A549 (cell line): ENCODE results near the gene YOD1. TPM values are rescaled to one million over a fixed set of nuclear protein-coding genes. Genes with fewer than 3 reads are reported as not detected.

Experiments used
- ATAC-seq, 2 experiments: fragments of 200-7000 bp in 1 of 2; fragments of >200 bp in 1 of 2; cut with Nextera tagmentation in 1 of 2; cut with Tn5 transposase in 1 of 2; 3 replicates each; pipeline versions ENCODE4 v1.8.0 to v1.9.1; 2018 to 2020; ENCODE audit warnings: mild to moderate bottlenecking in 1 of 2, moderate library complexity in 1 of 2
- CTCF ChIA-PET: fragments of 300-600 bp; sonication (Branson Sonifier 250); formaldehyde crosslinking; extraction: SDS; loops from one replicate; lab custom pipeline; 2021; ENCODE audit warnings: antibody characterized with exemption, inconsistent platforms; lab: Yijun Ruan, JAX
- POLR2A ChIA-PET: fragments of 350-600 bp; formaldehyde crosslinking; extraction: SDS; loops from one replicate; lab custom pipeline; 2021; ENCODE audit warnings: antibody characterized with exemption, inconsistent platforms; lab: Yijun Ruan, JAX
- DNase-seq, 2 experiments: peaks; one replicate each; pipeline versions ENCODE4 v3.0.0 to v3.0.0-alpha.2; 2011 to 2016; ENCODE audit warnings: low read depth in 1 of 2, low spot score in 1 of 2
- FAIRE-seq: peaks from 2 replicates; lab custom pipeline; 2011; peaks lifted over from hg19 to GRCh38; lab: Jason Lieb, UNC
- H3K27ac ChIP-seq, 2 experiments: fragments of >200 bp; sonication (Bioruptor Twin); formaldehyde crosslinking; 3 replicates each; pipeline ENCODE4 v1.5.1; 2016 to 2017
- H3K4me1 ChIP-seq: fragments of >200 bp; sonication (Bioruptor Twin); formaldehyde crosslinking; 3 replicates; pipeline ENCODE4 v1.6.1; 2016
- H3K4me2 ChIP-seq: fragments of >200 bp; sonication (Bioruptor Twin); formaldehyde crosslinking; 3 replicates; pipeline ENCODE4 v1.6.1; 2016
- H3K4me3 ChIP-seq: fragments of >200 bp; sonication (Bioruptor Twin); formaldehyde crosslinking; 3 replicates; pipeline ENCODE4 v1.5.1; 2016
- H3K9me3 ChIP-seq: fragments of >200 bp; sonication (Bioruptor Twin); formaldehyde crosslinking; 3 replicates; pipeline ENCODE4 v1.6.1; 2016
- BCL3 ChIP-seq: fragments of >200 bp; sonication (Bioruptor Twin); formaldehyde crosslinking; IDR thresholded peaks from 3 replicates; pipeline ENCODE4 v1.6.1; 2016
- BHLHE40 ChIP-seq: IDR thresholded peaks from 2 replicates; pipeline ENCODE4 v1.6.1; 2012; ENCODE audit warnings: low read depth, low read length, inconsistent platforms
- CEBPB ChIP-seq, 2 experiments: fragments of >200 bp in 1 of 2; sonication (Bioruptor Twin) in 1 of 2; formaldehyde crosslinking in 1 of 2; IDR thresholded peaks; 2 replicates each; pipeline ENCODE4 v1.6.1; 2012 to 2016
- CTCF ChIP-seq: fragments of >200 bp; sonication (Bioruptor Twin); formaldehyde crosslinking; IDR thresholded peaks from 3 replicates; pipeline ENCODE4 v1.5.1; 2016
- ESRRA ChIP-seq: fragments of 150-350 bp; IDR thresholded peaks from 2 replicates; pipeline ENCODE4 v1.6.1; 2014; ENCODE audit warnings: mild to moderate bottlenecking, low read length, borderline replicate concordance
- FOSB ChIP-seq: fragments of 250-450 bp; sonication (Bioruptor Pico); IDR thresholded peaks from 2 replicates; pipeline ENCODE4 v1.5.0; 2020; ENCODE audit warnings: mild to moderate bottlenecking, moderate library complexity
- FOSL2 ChIP-seq, 2 experiments: fragments of 450-650 bp in 1 of 2; fragments of >200 bp in 1 of 2; sonication (Bioruptor Twin) in 1 of 2; formaldehyde crosslinking; IDR thresholded peaks; 2 replicates each; pipeline versions ENCODE4 v1.5.0 to v1.6.1; 2016 to 2020; ENCODE audit warnings: mild to moderate bottlenecking in 1 of 2, moderate library complexity in 1 of 2
- GATA3 ChIP-seq: IDR thresholded peaks from 2 replicates; pipeline ENCODE4 v1.6.1; 2012; ENCODE audit warnings: borderline replicate concordance
- HDAC2 ChIP-seq: fragments of 200-600 bp; sonication (generic); IDR thresholded peaks from 2 replicates; pipeline ENCODE4 v1.6.1; 2016
- JUN ChIP-seq, 2 experiments: fragments of >200 bp; sonication (Bioruptor Twin); formaldehyde crosslinking; IDR thresholded peaks; 2 replicates in 1 of 2; 3 replicates in 1 of 2; pipeline ENCODE4 v1.6.1; 2016 to 2017
- KDM5A ChIP-seq: fragments of 200-600 bp; sonication (generic); IDR thresholded peaks from 2 replicates; pipeline ENCODE4 v1.6.1; 2016; ENCODE audit warnings: antibody characterized with exemption, mild to moderate bottlenecking
- MAZ ChIP-seq: fragments of 150-350 bp; IDR thresholded peaks from 2 replicates; pipeline ENCODE4 v1.6.1; 2014; ENCODE audit warnings: antibody characterized with exemption, low read depth, low read length, borderline replicate concordance
- NFE2L2 ChIP-seq: fragments of 150-350 bp; conservative IDR thresholded peaks from 2 replicates; pipeline ENCODE4 v1.6.1; 2014; ENCODE audit warnings: low read length
- POLR2AphosphoS2 ChIP-seq: conservative IDR thresholded peaks from 2 replicates; pipeline ENCODE4 v1.6.1; 2012; ENCODE audit warnings: low read length, improper control_type of control experiment, inconsistent platforms
- RAD21 ChIP-seq, 2 experiments: fragments of >200 bp in 1 of 2; sonication (Bioruptor Twin) in 1 of 2; formaldehyde crosslinking in 1 of 2; IDR thresholded peaks in 1 of 2; conservative IDR thresholded peaks in 1 of 2; 2 replicates in 1 of 2; 3 replicates in 1 of 2; pipeline ENCODE4 v1.6.1; 2012 to 2018; ENCODE audit warnings: inconsistent platforms in 1 of 2
- RARB ChIP-seq: fragments of 250-450 bp; sonication (Bioruptor Pico); IDR thresholded peaks from 2 replicates; pipeline ENCODE4 v1.8.0; 2021; ENCODE audit warnings: mild to moderate bottlenecking, moderate library complexity
- REST ChIP-seq: fragments of 200-600 bp; sonication (generic); IDR thresholded peaks from 2 replicates; pipeline ENCODE4 v1.6.1; 2016; ENCODE audit warnings: antibody characterized with exemption, mild to moderate bottlenecking, moderate library complexity
- SMC3 ChIP-seq: fragments of >200 bp; sonication (Bioruptor Twin); formaldehyde crosslinking; IDR thresholded peaks from 3 replicates; pipeline ENCODE4 v1.6.1; 2018; ENCODE audit warnings: inconsistent platforms
- ZNF302 ChIP-seq: fragments of 250-450 bp; sonication (Bioruptor Pico); IDR thresholded peaks from 2 replicates; pipeline ENCODE4 v1.9.0; 2021; ENCODE audit warnings: inconsistent platforms, mild to moderate bottlenecking, moderate library complexity
- WGBS: methylation state at CpG from one replicate; pipeline ENCODE4 v1.1.6; 2017; ENCODE audit errors: missing lambda C conversion rate; 5-methylcytosine and 5-hydroxymethylcytosine counted together
- polyA plus RNA-seq, 4 experiments: library from polyadenylated mRNA; depleted of rRNA in 3 of 4; stranded (reverse); fragments of >200 nt; fragmentation: RNase III in 1 of 4; extraction: RNeasy Plus Mini Kit Qiagen cat#74134 plus additional on column Dnase treatment in 1 of 4; gene quantifications; 2 replicates in 3 of 4; 3 replicates in 1 of 4; pipeline ENCODE4 v1.2.3, GENCODE V29; 2011 to 2017
- TF ChIP-seq, protein P1 (sequence below): fragments of >200 bp; sonication (Bioruptor Twin); formaldehyde crosslinking; IDR thresholded peaks from 2 replicates; pipeline ENCODE4 v1.6.1; 2016
- TF ChIP-seq, protein P2 (sequence below): fragments of 250-450 bp; sonication (Bioruptor Pico); IDR thresholded peaks from 2 replicates; pipeline ENCODE4 v1.5.0; 2021; ENCODE audit warnings: mild to moderate bottlenecking, moderate library complexity, borderline replicate concordance
- TF ChIP-seq, protein P3 (sequence below): fragments of 250-450 bp; sonication (Bioruptor Pico); IDR thresholded peaks from 2 replicates; pipeline ENCODE4 v1.5.0; 2020; ENCODE audit warnings: low read depth, mild to moderate bottlenecking, moderate library complexity
- TF ChIP-seq, protein P4 (sequence below): IDR thresholded peaks from 2 replicates; pipeline ENCODE4 v1.6.1; 2012; ENCODE audit warnings: low read depth, borderline replicate concordance
- TF ChIP-seq, protein P5 (sequence below): IDR thresholded peaks from 2 replicates; pipeline ENCODE4 v1.6.1; 2012

Gene YOD1
- polyA plus RNA-seq, 2 of the 4 experiments (the other 2 are of a cell fraction) = 7.0 to 10.3 TPM

- POLR2A ChIA-PET = interaction anchor here (0.6 to 1.1 kb wide), 2 partner anchors 25 to 366 kb away, joined by 3 to 5 read pairs; partner anchors contain the start of gene PFKFB2
- Histone ChIP-seq H3K27ac (peak overlapping the region; percentile 86 to 89), H3K9me3 (no peaks in the 10 kb centered on the region), H3K4me1 (peaks cover 99% of the 10 kb centered on the region), H3K4me2 (peak overlapping the region; percentile 77), H3K4me3 (no peak overlapping the region)
- DNase-seq (no peak), FAIRE-seq (no peak), ATAC-seq (no peak)
- 46% methylated on average over 1 of the region's 1 CpG for WGBS
- CTCF ChIA-PET = interaction anchor here (0.6 to 1.7 kb wide), 7 partner anchors 10 to 364 kb away, joined by 3 to 6 read pairs (median 3); partner anchors contain the start of gene PFKFB2
- TF ChIP-seq HDAC2 (no peak), BHLHE40 (no peak), BCL3 (no peak), RAD21 (conservative IDR thresholded peaks at IDR 0.05 in 1 of 2, IDR thresholded peaks at IDR 0.05 in 1 of 2) (no peak)
These were observed 23.1 kb downstream of the YOD1 start for GRCh38 chr1:207027921-207028320.

GRCh38 chr1:207027206-207027777 lies 23.7 kb downstream of the YOD1 start:
- ATAC-seq (peak; percentile 82 to 85), FAIRE-seq (no peak), DNase-seq (peak; percentile 88 to 91)
- POLR2A ChIA-PET = interaction anchor here (1.1 kb wide), 1 partner anchor 25 kb away, joined by 5 read pairs; the partner anchor contains the start of gene PFKFB2
- peak overlapping the region; percentile 77 for H3K4me2 ChIP-seq
- CTCF ChIA-PET = interaction anchor here (0.6 to 2.6 kb wide), 10 partner anchors 9 to 363 kb away, joined by 3 to 8 read pairs (median 3); partner anchors contain the start of gene PFKFB2
- H3K4me3 ChIP-seq = no peak overlapping the region
- H3K4me1 ChIP-seq = peaks cover 96% of the 10 kb centered on the region
- no peaks in the 10 kb centered on the region for H3K9me3 ChIP-seq
- 16% methylated on average over 17 of the region's 18 CpGs for WGBS
- peak overlapping the region; percentile 86 to 89 for H3K27ac ChIP-seq
- no peak for TF ChIP-seq ESRRA
- TF ChIP-seq GATA3 = peak; percentile 88
- peak in 1 of 2 experiments; percentile 77; a peak in 2 of 5 replicates for TF ChIP-seq JUN (IDR thresholded peaks at IDR 0.05)
- no peak for TF ChIP-seq REST
- TF ChIP-seq NFE2L2 = no peak
- TF ChIP-seq, protein P1, sequence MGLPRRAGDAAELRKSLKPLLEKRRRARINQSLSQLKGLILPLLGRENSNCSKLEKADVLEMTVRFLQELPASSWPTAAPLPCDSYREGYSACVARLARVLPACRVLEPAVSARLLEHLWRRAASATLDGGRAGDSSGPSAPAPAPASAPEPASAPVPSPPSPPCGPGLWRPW = no peak
- no peak for TF ChIP-seq RARB
- no peak for TF ChIP-seq CEBPB (IDR thresholded peaks at IDR 0.05)
- TF ChIP-seq KDM5A = no peak
- TF ChIP-seq, protein P2, sequence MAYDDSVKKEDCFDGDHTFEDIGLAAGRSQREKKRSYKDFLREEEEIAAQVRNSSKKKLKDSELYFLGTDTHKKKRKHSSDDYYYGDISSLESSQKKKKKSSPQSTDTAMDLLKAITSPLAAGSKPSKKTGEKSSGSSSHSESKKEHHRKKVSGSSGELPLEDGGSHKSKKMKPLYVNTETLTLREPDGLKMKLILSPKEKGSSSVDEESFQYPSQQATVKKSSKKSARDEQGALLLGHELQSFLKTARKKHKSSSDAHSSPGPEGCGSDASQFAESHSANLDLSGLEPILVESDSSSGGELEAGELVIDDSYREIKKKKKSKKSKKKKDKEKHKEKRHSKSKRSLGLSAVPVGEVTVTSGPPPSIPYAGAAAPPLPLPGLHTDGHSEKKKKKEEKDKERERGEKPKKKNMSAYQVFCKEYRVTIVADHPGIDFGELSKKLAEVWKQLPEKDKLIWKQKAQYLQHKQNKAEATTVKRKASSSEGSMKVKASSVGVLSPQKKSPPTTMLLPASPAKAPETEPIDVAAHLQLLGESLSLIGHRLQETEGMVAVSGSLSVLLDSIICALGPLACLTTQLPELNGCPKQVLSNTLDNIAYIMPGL = no peak
- no peak for TF ChIP-seq CTCF
- peak; percentile 84 for TF ChIP-seq FOSL2 (IDR thresholded peaks at IDR 0.05)
- peak; percentile 89 for TF ChIP-seq FOSL2 (CRISPR knock-in tag; IDR thresholded peaks at IDR 0.05)
- TF ChIP-seq POLR2AphosphoS2 = no peak
- no peak for TF ChIP-seq FOSB (CRISPR knock-in tag)
- TF ChIP-seq, protein P3, sequence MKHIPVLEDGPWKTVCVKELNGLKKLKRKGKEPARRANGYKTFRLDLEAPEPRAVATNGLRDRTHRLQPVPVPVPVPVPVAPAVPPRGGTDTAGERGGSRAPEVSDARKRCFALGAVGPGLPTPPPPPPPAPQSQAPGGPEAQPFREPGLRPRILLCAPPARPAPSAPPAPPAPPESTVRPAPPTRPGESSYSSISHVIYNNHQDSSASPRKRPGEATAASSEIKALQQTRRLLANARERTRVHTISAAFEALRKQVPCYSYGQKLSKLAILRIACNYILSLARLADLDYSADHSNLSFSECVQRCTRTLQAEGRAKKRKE (CRISPR knock-in tag) = peak; percentile 12; the same call in 1 of the 2 replicates
- TF ChIP-seq, protein P4, sequence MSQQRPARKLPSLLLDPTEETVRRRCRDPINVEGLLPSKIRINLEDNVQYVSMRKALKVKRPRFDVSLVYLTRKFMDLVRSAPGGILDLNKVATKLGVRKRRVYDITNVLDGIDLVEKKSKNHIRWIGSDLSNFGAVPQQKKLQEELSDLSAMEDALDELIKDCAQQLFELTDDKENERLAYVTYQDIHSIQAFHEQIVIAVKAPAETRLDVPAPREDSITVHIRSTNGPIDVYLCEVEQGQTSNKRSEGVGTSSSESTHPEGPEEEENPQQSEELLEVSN = peak; percentile 74; the same call in 1 of the 2 replicates
- TF ChIP-seq BHLHE40 = no peak
- TF ChIP-seq ZNF302 = no peak
- TF ChIP-seq RAD21 (conservative IDR thresholded peaks at IDR 0.05 in 1 of 2, IDR thresholded peaks at IDR 0.05 in 1 of 2) = peak; percentile 17 to 34; a peak in 2 of 5 replicates
- peak; percentile 28; the same call in 1 of the 3 replicates for TF ChIP-seq SMC3
- TF ChIP-seq, protein P5, sequence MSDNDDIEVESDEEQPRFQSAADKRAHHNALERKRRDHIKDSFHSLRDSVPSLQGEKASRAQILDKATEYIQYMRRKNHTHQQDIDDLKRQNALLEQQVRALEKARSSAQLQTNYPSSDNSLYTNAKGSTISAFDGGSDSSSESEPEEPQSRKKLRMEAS = peak; percentile 93
- no peak for TF ChIP-seq MAZ
